ENCODE measurements around the gene SH3RF3.

GRCh38 chr2:109517118-109517889 is 388.3 kb downstream of the SH3RF3 start:
- no peak for TF ChIP-seq SP1 (IDR thresholded peaks at IDR 0.05; ENCODE audit: low read depth)
- TF ChIP-seq CTCF (IDR thresholded peaks at IDR 0.05 in 2 of 3, conservative IDR thresholded peaks at IDR 0.05 in 1 of 3; ENCODE audit: borderline replicate concordance in 1 of 3, insufficient read depth in 1 of 3, low read depth in 2 of 3, low read length in 2 of 3): no peak
- no peak for TF ChIP-seq ZNF274 (IDR thresholded peaks at IDR 0.05; ENCODE audit: low read depth, low read length)
- TF ChIP-seq SRF (IDR thresholded peaks at IDR 0.05; ENCODE audit: low read depth): no peak
- no peak for TF ChIP-seq MAX (IDR thresholded peaks at IDR 0.05)

Data from HCT116 (cell line).